OCI-LY1 (cell line): ENCODE measurements around the gene GPBP1L1.

ENCODE experiments used
- H2AFZ ChIP-seq: fragments of 200-600 bp; sonication (generic), shearing (Covaris generic); 2 replicates; pipeline ENCODE4 v1.6.0; 2014; ENCODE audit warnings: antibody characterized with exemption, mild to moderate bottlenecking, low read length
- H3F3A ChIP-seq: fragments of 200-600 bp; sonication (generic), shearing (Covaris generic); 2 replicates; pipeline ENCODE4 v1.6.0; 2014; ENCODE audit warnings: mild to moderate bottlenecking, antibody characterized with exemption, low read length, moderate library complexity; ENCODE audit not compliant: insufficient read depth
- H3K27ac ChIP-seq: fragments of 200-600 bp; sonication (generic); 2 replicates; pipeline ENCODE4 v1.5.1; 2014; ENCODE audit warnings: low read length, mixed run types, mild to moderate bottlenecking, low read depth; ENCODE audit not compliant: poor library complexity, severe bottlenecking
- H3K27me3 ChIP-seq: fragments of 200-600 bp; sonication (generic); 2 replicates; pipeline ENCODE4 v1.6.0; 2014; ENCODE audit warnings: antibody characterized with exemption, mild to moderate bottlenecking, low read length, moderate library complexity; ENCODE audit not compliant: insufficient read depth
- H3K36me3 ChIP-seq: fragments of 200-600 bp; sonication (generic); 2 replicates; pipeline ENCODE4 v1.6.1; 2014; ENCODE audit warnings: mild to moderate bottlenecking, antibody characterized with exemption, low read length, moderate library complexity, mixed read lengths; ENCODE audit not compliant: insufficient read depth
- H3K4me1 ChIP-seq: fragments of 200-600 bp; sonication (generic); 2 replicates; pipeline ENCODE4 v1.5.1; 2014; ENCODE audit warnings: mild to moderate bottlenecking, low read length, moderate library complexity; ENCODE audit not compliant: insufficient read depth, severe bottlenecking
- H3K4me2 ChIP-seq: fragments of 200-600 bp; sonication (generic), shearing (Covaris generic); 2 replicates; pipeline ENCODE4 v1.6.1; 2014; ENCODE audit warnings: low read length
- H3K4me3 ChIP-seq: fragments of 200-600 bp; sonication (generic); 2 replicates; pipeline ENCODE4 v1.5.1; 2014; ENCODE audit warnings: low read length, low read depth, mild to moderate bottlenecking, mixed read lengths; ENCODE audit not compliant: poor library complexity, severe bottlenecking
- H3K79me2 ChIP-seq: fragments of 200-600 bp; shearing (Covaris generic); 2 replicates; pipeline ENCODE4 v1.6.1; 2016; ENCODE audit warnings: mixed run types, low read length, mixed read lengths; ENCODE audit not compliant: insufficient read depth
- H3K9ac ChIP-seq: fragments of 200-600 bp; sonication (generic), shearing (Covaris generic); 2 replicates; pipeline ENCODE4 v1.6.1; 2014; ENCODE audit warnings: mild to moderate bottlenecking, low read length, mixed read lengths
- H3K9me2 ChIP-seq: fragments of 200-600 bp; sonication (generic), shearing (Covaris generic); 2 replicates; pipeline ENCODE4 v1.6.1; 2014; ENCODE audit warnings: low read depth, mild to moderate bottlenecking, low read length, mixed read lengths
- H3K9me3 ChIP-seq: fragments of 200-600 bp; shearing (Covaris generic); 2 replicates; pipeline ENCODE4 v1.6.1; 2014; ENCODE audit warnings: low read length, mixed read lengths
- H4K20me1 ChIP-seq: fragments of 200-600 bp; sonication (generic), shearing (Covaris generic); 2 replicates; pipeline ENCODE4 v1.6.0; 2016; ENCODE audit warnings: mild to moderate bottlenecking, low read length; ENCODE audit not compliant: insufficient read depth
- CTCF ChIP-seq: fragments of 200-600 bp; sonication (generic), shearing (Covaris generic); IDR thresholded peaks from 2 replicates; pipeline ENCODE4 v1.5.1; 2017; ENCODE audit warnings: mild to moderate bottlenecking, antibody characterized with exemption, low read length, moderate library complexity, mixed read lengths
- EZH2 ChIP-seq: fragments of 200-600 bp; sonication (generic), shearing (Covaris generic); IDR thresholded peaks from 2 replicates; pipeline ENCODE4 v1.8.0; 2017; ENCODE audit warnings: borderline replicate concordance, mixed run types, mild to moderate bottlenecking, antibody characterized with exemption, low read length, moderate library complexity, mixed read lengths

Gene GPBP1L1

GRCh38 chr1:45629035-45629434 is 57.3 kb downstream of the GPBP1L1 start:
- no peak overlapping the region for H3K9ac ChIP-seq
- no peak overlapping the region for H3K27ac ChIP-seq
- no peak overlapping the region for H3K4me2 ChIP-seq
- H3K9me3 ChIP-seq: no peaks in the 10 kb centered on the region
- no peak overlapping the region for H2AFZ ChIP-seq
- no peaks in the 10 kb centered on the region for H3F3A ChIP-seq
- H3K27me3 ChIP-seq: no peaks in the 10 kb centered on the region
- H3K9me2 ChIP-seq: no peaks in the 10 kb centered on the region
- H3K36me3 ChIP-seq: peaks cover 81% of the 10 kb centered on the region
- no peaks in the 10 kb centered on the region for H4K20me1 ChIP-seq
- H3K4me3 ChIP-seq: no peak overlapping the region
- TF ChIP-seq CTCF (no peak), EZH2 (no peak)
- no peaks in the 10 kb centered on the region for H3K79me2 ChIP-seq
- no peaks in the 10 kb centered on the region for H3K4me1 ChIP-seq

GRCh38 chr1:45623972-45624371 is 62.4 kb downstream of the GPBP1L1 start, which contains the start of gene CCDC17:
Gene CCDC17 (minus strand): TSS chr1:45624054. CDS start chr1:45623909, 145 bp downstream.
- Histone ChIP-seq H3K27me3 (no peaks in the 10 kb centered on the region), H3K9me3 (no peaks in the 10 kb centered on the region), H3K4me2 (no peak within 1 kb of the TSS), H4K20me1 (no peaks in the 10 kb centered on the region), H3F3A (no peaks in the 10 kb centered on the region), H3K4me3 (no peak within 1 kb of the TSS), H3K79me2 (no peaks in the 10 kb centered on the region), H3K9me2 (no peaks in the 10 kb centered on the region), H3K36me3 (peaks cover 46% of the 10 kb centered on the region), H3K4me1 (no peaks in the 10 kb centered on the region), H3K9ac (no peak within 1 kb of the TSS), H3K27ac (no peak within 1 kb of the TSS), H2AFZ (no peak within 1 kb of the TSS)
- TF ChIP-seq EZH2: no peak

GRCh38 chr1:45622524-45623394 is 63.6 kb downstream of the GPBP1L1 start:
- Histone ChIP-seq H3K4me2 (no peak overlapping the region), H2AFZ (no peak overlapping the region), H3K27ac (no peak overlapping the region), H4K20me1 (no peaks in the 10 kb centered on the region), H3K4me1 (no peaks in the 10 kb centered on the region), H3K79me2 (no peaks in the 10 kb centered on the region), H3K9me2 (no peaks in the 10 kb centered on the region), H3K9ac (no peak overlapping the region), H3F3A (no peaks in the 10 kb centered on the region), H3K36me3 (peaks cover 46% of the 10 kb centered on the region), H3K4me3 (no peak overlapping the region), H3K27me3 (no peaks in the 10 kb centered on the region), H3K9me3 (no peaks in the 10 kb centered on the region)
- no peak for TF ChIP-seq CTCF
- no peak for TF ChIP-seq EZH2
